ENCODE results near the gene TRMT1. TPM values are rescaled to one million over a fixed set of nuclear protein-coding genes. Genes with fewer than 3 reads are reported as not detected.
"Not testable (repeated sequence)": the region's sequence is repeated elsewhere in the genome, so short reads cannot be mapped to it uniquely, and the experiment has no call there.

Gene TRMT1
- 51.1 and 87.6 TPM in 2 replicates for polyA plus RNA-seq (2014; cell fraction: cytosol; rRNA removed)
- 354 and 363 TPM in 2 replicates for polyA plus RNA-seq (2014; cell fraction: nucleus; rRNA removed)

DNA sequence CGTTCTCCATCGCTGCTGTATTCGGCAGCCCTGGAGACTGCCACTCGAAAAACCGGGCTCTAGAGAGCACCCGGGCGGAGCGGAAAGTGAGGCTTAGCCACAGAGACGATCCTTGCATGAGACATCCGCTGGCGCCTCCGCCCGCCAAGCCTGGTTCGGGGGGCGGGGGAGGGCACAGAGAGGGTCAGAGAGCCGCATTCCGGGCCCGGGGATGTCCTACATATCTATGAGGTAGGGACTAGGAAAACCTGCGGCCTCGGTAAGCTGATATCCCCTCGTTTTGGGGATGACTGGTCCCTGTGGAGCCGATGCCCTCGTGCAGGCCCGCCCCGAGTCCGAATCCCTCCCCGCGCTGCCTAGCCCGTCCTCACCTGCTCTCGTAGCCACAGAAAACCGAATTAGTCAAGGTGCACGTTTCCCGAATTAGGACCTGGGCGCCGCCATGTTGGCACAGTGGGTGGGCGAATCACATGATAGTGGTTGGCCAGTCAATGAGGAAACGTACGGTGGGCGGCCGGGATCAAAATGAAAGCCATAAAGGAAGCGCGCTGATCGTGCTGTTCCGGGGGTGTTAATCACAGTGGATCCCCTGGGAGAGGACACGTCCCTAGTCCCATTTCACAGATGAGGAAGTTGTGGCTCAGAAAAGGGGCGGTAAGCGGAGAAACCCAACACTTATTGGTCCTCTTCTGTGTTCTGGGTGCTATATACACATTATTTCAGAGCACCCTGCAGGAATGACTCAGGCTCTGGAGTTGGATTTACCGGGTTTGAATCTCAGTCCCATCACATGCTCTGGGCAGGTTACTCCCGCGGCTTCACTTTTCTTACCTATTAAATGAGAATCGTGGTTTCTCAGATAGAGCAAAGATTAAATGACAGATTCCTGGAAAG is at the start of gene TRMT1:
TRMT1 (minus strand) TSS at position 459 of the 894 bp plus-strand sequence; CDS start at position 118, 341 bp downstream.
- peak; percentile 89 for DNase-seq (ENCODE audit: low spot score)

- not testable (repeated sequence) for DNase-seq (ENCODE audit: low spot score)
These were observed 49.6 kb upstream of the TRMT1 start for GRCh38 chr19:13166151-13166550.

DNA sequence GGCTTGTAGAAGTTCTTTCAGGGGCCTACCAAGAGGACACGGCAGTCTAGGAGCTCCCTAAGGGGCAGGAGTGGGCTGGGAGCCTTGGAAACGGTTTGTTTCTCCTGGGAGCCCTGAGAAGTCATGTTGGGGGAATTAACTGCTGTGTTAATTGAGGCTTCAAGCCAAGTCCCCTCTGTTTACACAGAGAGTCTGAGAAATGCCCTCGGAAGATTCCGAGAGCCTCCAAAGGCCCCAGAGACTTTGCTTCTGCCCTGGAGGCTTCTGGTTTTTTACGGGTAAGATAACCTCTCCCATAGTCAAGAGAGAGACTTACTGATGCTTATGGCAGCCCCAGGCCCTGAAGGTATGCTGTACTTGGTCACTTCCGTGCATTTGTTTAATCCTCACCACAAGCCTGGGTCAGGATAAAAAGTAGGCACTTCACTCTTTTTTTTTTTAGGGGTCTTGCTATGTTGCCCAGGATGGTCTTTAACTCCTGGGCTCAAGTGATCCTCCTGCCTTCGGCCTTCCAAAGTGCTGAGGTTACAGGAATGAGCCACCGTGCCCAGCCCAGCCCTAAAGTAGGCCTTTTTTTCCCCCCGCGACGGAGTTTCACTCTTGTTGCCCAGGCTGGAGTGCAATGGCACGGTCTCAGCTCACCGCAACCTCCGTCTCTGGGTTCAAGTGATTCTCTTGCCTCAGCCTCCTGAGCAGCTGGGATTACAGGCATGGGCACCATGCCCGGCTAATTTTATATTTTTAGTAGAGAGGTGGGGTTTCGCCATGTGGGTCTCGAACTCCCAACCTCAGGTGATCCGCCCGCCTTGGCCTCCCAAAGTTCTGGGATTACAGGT is 48.8 kb upstream of the TRMT1 start:
- DNase-seq (ENCODE audit: low spot score) = no peak

- peak; percentile 94 for DNase-seq (ENCODE audit: low spot score)
These were observed 48.0 kb upstream of the TRMT1 start for GRCh38 chr19:13164343-13165161.

DNA sequence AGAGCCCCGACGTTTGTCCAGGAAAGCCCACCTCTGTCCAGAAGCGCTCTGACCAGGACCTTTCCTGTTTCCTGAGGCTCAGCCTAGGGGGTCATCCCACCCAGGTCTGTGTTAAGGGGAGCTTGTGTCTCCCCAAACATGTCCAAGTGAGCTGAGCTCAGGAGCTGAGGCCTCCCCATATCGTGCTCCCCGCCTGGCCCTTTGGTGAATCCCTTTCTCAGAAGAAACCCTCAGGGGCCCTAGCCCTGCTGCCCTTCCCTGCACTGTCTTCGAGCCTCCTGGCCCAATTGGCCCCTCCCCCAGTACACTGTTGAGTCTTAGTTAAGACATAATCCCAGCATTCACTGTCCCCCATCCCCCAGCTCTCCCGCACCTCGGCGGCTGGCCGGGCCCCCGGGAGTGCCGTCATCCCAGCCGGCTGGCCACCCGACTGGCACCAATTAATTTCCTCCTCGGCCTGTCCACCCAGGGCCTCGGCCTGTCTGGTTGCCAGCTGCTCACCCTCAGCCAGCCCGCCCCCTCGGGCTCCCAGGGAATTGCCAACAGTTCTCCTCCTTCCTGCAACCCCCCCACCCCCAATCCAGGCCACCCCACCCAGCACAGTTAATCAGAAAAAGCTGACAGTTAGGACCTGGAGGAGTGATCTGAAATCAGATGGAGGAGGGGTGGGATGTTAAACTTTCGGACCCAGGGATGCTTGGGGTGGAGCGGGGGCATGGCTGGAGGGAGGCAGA is 47.2 kb upstream of the TRMT1 start:
- peak; percentile 65 for DNase-seq (ENCODE audit: low spot score)

DNA sequence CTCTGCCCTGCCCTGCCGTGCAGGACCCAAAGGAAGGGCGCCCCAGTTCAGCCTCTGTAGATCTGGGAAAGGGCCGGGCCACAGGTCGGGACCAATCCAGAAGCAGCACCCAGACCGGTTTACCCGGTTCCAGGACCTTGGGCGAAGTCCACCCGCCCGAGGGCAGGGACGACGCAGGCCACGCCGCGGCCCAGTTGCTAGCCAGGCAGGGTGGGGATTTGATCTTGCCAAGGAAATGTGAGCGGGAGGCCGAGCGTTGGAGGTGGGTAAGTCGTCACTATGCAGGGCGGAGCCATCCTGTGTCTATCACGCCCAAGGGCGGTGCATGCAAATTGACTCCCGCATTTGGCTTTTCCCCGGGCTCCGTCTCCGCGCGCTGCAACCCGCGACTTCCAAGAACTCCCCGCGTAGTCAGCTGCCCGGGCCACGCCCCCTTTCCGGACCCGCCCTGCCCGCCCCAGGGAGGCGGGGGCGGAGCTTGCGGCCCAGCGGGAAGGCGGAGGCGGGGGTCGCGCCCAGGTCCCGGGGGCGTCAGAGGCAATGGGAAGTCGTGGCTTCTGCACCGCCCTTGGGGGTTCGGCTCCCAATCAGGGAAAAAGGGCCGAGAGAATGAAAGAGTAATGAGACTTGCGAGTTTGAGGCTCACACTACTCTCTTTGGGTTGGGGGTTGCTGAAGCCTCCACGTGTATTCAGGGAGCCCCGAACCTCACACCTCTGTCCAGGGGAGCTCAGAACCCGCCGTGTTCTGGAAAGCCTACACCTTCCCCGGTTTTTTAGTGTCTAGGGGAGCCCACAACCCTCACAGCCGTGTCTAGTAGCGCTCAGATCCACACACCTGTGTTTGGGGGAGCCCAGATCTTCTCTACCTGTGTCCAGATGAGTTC is 46.4 kb upstream of the TRMT1 start:
- DNase-seq (ENCODE audit: low spot score) = peak; percentile 96

DNA sequence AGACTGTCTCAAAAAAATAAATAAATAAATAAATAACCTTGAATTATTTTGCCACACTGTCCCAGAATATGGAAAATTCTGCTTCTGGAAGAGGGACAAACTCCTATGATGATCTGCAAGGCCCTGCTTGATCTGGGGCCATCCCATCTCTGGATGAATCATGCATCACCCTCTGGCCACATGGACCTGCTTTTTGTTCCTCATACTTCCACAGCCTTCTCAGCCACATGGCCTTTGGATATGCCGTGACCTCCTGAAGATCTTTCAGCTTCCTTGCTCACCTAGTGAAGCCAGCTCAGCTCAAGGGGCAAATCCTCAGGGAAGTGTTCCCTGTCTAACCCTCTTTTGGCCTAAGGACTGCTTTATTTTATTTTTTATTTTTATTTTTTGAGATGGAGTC is 44.0 kb upstream of the TRMT1 start:
- no peak for DNase-seq (ENCODE audit: low spot score)

DNA sequence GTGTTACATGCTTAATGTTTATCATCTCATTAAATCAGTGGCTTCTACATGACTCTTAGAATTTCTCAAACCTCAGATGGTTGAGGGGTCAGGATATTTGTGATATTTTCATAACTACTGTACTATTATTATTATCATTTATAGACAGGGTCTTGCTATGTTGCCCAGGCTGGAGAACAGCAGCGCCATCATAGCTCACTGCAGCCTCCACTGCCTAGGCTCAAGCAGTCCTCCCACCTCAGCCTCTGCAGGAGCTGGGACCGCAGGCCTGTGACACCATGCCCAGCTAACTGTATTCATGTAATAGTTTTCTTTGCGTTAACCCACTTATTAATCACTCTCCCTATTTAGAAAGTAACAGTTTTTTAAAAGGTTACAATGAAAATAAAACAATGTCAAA is 43.2 kb upstream of the TRMT1 start:
- no peak for DNase-seq (ENCODE audit: low spot score)

DNA sequence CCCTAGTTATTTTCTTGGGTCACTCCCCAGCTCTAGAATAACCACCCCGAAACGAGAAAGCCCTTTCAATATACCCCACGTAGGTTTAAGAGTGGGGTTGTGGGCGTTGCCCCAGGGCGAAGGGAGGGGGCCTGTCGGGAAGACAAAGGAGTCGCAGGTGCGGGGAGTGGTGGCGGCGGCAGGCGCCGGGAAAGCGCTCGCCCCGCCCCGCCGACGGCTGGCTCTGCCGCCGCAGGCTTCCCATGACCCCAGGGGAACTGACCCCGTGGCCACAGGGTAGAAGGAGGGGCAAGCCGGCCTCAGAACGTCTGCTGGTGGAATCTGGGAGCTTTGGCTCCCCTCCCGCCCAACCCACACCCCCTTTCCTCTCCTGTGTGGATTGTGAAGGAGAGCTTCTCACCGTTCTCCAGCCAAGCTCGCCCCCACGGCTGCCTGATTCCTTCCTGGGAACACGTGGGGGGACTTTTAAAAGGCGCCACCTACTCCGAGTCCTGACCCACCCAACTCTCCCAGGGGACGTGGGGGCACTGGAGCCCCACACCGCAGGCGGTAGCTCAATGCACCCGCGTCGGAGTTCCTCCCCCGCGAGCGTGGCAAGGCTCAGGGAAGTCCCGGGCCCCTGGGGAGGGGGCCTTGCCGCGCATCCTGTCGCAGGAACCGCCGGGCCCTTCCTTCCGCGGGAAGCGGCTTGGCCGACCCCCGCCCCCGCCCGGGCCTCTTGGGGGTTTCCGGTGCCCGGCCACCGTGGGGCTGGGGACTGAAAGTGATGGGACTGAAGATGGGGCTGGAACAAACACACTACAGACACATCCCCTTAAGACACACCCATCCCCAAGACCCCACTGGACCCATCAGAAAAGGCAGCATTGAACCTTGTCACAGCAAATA is 39.2 kb upstream of the TRMT1 start:
- peak; percentile 79 for DNase-seq (ENCODE audit: low spot score)

DNA sequence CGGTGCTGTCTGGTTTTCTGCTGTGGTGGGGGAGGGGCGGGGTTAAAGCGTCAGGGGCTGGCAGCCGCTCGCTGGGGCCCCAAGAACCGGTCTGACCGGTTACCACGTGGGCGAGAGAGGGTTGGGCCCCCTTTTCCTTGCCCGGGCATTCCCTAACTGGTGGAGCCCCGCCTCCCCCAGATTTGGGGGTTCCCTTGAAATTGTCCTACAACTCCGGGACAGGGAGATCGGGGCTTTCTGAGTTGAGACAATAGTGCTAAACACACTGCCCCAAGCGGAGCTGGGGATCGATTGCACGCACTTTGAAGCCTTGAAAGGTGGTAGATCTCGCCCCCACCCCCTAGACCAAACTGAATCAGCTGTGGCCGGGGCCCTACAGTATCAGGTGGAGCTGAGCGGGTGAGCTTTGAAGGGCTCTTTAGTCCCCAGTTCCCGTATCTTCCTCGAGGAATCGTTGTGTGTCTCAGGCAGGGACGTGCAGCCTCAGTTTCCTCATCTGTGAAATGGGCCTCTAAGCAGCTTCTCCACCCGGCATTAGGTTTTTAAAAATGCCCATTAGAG is 38.5 kb upstream of the TRMT1 start:
- DNase-seq (ENCODE audit: low spot score) = peak; percentile 53

GRCh38 chr19:13154241-13154778 is 37.8 kb upstream of the TRMT1 start:
- no peak for DNase-seq (ENCODE audit: low spot score)

GRCh38 chr19:13153569-13154240 is 37.2 kb upstream of the TRMT1 start:
- DNase-seq (ENCODE audit: low spot score) = peak; percentile 34

GRCh38 chr19:13152974-13153568 is 36.5 kb upstream of the TRMT1 start:
- peak; percentile 94 for DNase-seq (ENCODE audit: low spot score)

DNA sequence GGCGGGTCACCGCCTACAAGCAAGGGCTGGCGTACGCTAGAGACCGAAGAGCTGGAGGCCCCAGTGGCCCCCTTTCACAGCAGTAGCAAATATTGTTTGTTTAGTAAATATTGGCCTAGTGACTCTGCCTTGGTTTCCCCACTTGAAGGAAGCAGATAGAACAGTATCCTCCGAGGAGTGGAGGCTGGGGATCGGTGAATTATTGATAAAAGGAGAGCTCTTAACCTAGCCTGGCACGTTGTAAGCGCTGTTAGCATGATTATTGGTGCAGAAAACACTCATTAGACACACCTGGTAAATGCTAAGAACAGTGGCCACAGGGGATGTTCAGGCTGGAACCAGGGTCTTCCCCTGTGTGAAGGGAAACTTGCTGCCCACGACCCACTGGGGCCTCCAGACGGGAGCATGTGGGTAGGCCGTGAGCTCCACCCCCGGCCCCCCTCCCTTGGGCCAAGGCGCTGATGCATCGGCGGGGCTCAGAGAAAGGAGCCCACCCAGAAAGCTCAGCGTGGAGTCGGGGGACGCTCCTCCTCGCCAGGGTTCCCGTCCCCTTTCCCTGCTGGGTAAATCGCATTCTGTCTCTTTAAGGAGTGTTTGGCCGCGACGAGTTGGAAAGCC is 35.9 kb upstream of the TRMT1 start:
- no peak for DNase-seq (ENCODE audit: low spot score)

DNA sequence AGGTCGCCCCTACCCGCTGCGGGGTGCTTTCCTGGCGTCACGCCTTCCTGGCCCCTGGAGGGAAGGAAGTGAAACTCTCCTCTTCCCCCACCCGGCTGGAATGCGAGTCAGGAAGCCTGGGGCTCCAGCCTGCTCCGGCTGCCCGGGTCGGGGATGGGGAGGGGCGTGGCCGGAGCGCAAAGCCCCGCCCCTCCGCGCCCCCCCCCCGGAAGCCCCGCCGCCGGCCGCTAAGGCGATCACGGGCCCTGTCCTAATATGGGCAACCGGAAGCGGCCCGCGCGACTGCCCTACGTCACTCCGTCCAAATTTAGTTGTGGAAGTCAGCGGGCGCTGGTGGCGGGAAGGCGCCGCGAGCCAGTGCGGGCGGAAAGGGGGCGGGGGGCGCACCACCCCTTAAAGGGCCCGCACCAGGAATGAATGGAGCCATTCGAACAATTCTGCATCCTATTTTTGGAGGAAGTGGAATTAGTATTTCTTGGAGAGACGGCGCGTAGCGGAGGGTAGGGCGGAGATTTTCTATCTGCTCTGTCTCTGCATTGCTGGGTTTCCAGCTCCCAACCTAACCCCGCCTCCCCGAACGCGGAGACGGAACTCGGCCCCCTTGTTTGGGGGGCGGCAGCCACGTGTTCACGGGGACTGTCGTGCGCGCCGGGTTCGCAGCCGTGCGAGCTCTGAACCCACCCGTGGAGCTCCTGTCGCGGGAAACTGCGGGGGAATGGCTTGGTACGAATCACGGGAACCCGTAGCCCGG is 35.2 kb upstream of the TRMT1 start:
- DNase-seq (ENCODE audit: low spot score) = peak; percentile 96

All from SK-N-DZ (cell line).